WI38 (cell line): ENCODE measurements around the gene MAP3K9.

Source experiments
- H3K4me3 ChIP-seq: 2 replicates; pipeline ENCODE4 v1.5.1; 2011; ENCODE audit warnings: low read depth, mild to moderate bottlenecking, control low read depth, low read length
- TF ChIP-seq, protein P1 (sequence below): IDR thresholded peaks from 2 replicates; pipeline ENCODE4 v1.5.1; 2012; ENCODE audit warnings: low read depth, mild to moderate bottlenecking, control low read depth, low read length

Gene MAP3K9

DNA sequence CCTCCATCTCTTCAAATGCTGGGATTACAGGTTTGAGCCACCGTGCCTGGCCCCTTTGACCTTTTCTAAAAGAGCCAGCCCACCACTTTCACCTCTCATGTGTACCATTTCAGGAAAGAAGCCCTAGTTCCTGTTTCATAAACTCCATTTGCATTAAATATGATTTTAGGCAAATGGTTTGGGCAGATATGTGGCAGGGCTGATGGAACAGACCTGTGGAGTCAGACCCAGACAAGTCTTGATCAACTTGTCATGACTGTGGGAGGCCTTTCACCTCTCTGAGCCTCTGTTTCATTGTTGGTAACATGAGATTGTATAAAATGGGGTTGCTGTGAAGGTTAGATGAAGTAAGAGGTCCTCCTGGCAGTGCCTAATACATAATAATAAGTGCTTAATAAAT, 5.2 kb upstream of the MAP3K9 start:
- TF ChIP-seq, protein P1, sequence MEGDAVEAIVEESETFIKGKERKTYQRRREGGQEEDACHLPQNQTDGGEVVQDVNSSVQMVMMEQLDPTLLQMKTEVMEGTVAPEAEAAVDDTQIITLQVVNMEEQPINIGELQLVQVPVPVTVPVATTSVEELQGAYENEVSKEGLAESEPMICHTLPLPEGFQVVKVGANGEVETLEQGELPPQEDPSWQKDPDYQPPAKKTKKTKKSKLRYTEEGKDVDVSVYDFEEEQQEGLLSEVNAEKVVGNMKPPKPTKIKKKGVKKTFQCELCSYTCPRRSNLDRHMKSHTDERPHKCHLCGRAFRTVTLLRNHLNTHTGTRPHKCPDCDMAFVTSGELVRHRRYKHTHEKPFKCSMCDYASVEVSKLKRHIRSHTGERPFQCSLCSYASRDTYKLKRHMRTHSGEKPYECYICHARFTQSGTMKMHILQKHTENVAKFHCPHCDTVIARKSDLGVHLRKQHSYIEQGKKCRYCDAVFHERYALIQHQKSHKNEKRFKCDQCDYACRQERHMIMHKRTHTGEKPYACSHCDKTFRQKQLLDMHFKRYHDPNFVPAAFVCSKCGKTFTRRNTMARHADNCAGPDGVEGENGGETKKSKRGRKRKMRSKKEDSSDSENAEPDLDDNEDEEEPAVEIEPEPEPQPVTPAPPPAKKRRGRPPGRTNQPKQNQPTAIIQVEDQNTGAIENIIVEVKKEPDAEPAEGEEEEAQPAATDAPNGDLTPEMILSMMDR, result no peak
- H3K4me3 ChIP-seq, result no peak overlapping the region

DNA sequence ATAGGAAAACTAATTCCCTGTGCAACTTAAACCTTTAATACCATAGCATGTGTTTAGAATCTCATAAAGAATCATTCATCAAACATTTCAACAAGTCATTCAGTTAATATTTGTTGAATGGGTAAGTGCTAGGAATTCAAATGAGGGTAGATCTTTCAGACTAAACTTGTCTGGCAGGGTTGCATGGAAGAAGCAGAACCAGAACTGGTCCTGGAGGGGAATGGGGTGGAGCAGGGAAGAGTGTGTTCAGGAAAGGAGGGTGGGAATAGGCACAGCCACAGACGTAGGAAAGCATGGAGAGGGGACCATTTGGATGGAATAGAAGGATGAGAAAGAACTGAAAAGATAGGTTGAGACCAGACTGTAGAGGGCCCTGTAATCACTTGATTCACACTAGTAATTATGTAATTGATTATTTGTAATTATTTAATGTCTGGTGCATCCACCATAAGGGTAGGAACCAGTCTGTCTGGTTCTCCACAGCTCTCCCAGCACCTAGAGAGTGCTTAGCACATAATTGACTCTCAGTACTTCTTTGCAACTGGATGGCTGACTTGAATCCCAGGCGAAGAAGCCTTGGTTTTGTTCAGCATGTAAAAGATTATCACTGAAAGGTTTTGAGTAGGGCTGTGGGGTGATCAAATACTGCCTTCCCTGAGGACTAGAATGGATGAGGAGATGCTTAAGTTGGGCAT, 3.0 kb upstream of the MAP3K9 start:
- TF ChIP-seq, protein P1, result no peak
- no peak overlapping the region for H3K4me3 ChIP-seq

DNA sequence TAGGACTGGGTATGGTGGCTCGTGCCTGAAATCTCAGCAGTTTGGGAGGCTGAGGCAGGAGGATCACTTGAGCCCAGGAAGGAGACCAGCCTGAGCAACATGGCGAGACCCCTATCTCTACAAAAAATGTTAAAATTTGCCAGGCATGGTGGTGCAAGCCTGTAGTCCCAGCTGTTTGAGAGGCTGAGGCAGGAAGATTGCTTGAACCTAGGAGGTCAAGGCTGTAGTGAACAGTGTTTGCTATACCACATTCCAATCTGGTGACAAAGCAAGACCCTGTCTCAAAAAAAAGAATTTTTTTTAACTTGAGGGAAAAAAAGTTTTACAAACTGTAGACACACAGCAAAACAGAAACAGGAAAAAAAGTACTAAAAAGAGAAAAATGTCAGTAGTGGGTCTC, 2.3 kb upstream of the MAP3K9 start:
- H3K4me3 ChIP-seq, result no peak overlapping the region
- TF ChIP-seq, protein P1, result no peak

DNA sequence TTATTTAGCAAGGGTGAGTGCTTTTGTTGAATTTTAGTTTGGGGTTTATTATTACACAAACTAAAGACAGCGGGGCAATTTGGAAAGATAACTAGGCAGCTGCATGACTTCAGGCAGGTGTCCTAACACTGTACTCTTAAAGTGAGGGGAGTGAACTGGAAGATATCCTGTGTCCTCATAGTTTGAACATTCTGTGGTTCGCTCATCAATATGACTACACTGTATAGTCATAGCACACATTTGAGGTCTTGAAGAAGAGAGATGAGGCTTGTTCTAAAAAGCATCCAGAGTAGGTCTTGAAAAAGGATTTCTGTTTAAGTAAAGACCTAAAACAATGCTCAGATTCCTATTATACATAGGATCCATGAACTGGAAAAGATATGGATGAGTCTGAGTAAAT, 1.7 kb upstream of the MAP3K9 start:
- TF ChIP-seq, protein P1, result no peak
- no peak overlapping the region for H3K4me3 ChIP-seq

DNA sequence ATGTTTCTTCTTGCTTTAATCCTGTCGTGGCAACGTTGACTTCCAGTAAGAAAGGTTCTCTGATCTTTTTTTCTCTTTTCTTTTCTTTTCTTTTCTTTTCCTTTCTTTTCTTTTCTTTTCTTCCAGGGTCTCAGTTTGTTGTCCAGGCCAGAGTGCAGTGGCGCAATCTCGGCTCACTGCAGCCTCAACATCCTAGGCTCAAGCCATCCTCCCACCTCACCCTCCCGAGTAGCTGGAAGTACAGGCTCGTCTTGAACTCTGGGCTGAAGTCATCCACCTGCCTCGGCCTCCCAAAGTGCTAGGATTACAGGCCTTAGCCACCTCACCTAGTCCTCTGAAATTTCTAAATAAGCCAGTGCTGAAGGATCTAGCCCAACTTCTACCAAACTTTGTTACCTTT, 1.3 kb upstream of the MAP3K9 start:
- no peak overlapping the region for H3K4me3 ChIP-seq
- TF ChIP-seq, protein P1, result no peak

DNA sequence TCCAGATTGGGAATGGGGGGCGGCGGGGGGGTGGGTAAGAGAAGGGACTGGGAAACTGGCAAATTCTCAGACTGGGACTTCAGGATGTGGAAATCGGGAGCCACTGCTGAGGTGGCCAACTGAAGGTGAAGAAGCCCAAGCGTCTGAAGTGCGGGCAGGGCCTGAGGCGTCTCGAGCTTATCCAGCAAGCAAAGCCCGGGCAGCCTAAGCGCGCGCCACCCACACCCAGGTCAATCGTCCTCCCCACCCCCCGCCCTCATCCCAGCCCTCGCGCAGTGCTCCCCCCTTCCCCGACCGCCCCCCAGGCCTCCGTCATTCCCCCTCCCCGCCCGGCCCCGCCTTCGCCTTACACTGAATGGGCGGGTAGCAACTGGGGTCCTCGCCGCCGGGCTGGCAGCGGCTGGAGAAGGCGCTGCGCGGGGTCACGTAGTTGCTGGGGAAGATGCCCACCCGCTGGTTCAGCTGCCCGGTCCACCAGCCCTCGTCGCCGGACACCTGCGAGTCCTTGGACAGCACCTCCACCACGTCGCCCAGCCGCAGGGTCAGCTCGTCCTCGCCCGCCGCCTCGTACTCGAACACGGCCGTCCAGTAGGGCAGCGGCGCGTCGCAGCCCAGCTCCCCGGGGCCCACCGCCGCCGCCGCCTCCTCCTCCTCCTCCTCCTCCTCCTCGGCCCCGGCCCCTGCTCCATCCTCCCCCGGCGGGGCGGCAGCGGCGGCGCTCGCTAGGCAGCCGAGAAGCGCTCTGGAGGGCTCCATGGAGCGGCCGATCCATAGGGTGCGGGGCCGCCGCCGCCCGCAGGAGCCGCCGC, 693 bp downstream of the MAP3K9 start:
- TF ChIP-seq, protein P1, result no peak
- peak overlapping the region; percentile 53 for H3K4me3 ChIP-seq

DNA sequence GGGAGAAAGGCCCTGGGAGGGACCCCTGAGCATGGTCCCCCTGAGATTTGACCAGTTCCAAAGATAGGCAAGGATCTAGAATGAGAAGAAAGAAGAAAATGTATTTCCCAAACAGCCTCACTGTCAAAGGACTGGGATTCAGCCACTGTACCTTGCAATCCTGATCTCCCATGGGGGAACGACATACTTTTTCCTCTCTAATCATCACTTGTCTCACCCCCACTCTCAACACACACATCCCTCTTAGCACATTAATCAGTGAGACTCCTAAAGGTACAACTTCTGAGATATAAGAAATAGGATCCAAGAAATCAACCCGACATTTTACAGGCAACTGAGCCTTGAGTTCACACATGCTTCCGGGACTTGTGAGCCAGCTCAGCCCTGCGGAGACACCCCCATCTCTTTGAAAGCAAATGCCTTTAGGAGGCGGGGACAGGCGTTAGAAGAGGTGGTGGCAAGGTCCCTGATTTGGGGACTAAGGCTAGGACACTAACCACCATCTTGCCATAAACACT, 1.4 kb downstream of the MAP3K9 start:
- TF ChIP-seq, protein P1, result no peak
- H3K4me3 ChIP-seq, result no peak overlapping the region
